Adrenal gland (tissue), 19 donors: ENCODE results near the gene MICA. TPM values are rescaled to one million over a fixed set of nuclear protein-coding genes. Genes with fewer than 3 reads are reported as not detected.

Experiments used
- DNase-seq, 7 donors: peaks; one replicate each; pipeline ENCODE4 v3.0.0-alpha.2; 2019 to 2020
- H3K27ac ChIP-seq, 5 donors: fragments of 200-600 bp; sonication (generic) in 4 of 5; 1 replicate in 3 of 5; 2 replicates in 2 of 5; pipeline versions ENCODE4 v1.5.1 to v1.8.0; 2016 to 2020; ENCODE audit warnings: mild to moderate bottlenecking in 1 of 5
- H3K27me3 ChIP-seq: fragments of 200-600 bp; 2 replicates; pipeline ENCODE4 v1.8.0; 2021
- H3K36me3 ChIP-seq, 2 donors: fragments of 200-600 bp; replicated peaks in 1 of 2; 1 replicate in 1 of 2; 2 replicates in 1 of 2; pipeline versions ENCODE4 v1.5.1 to v1.8.0; 2018 to 2022
- H3K4me1 ChIP-seq, 2 donors: fragments of 200-600 bp; replicated peaks in 1 of 2; 1 replicate in 1 of 2; 2 replicates in 1 of 2; pipeline versions ENCODE4 v1.5.1 to v1.8.0; 2018 to 2021
- H3K4me3 ChIP-seq, 4 donors: fragments of 200-600 bp; sonication (generic) in 3 of 4; one replicate each; pipeline ENCODE4 v1.5.1; 2016 to 2018
- H3K9me3 ChIP-seq, 3 donors: fragments of 200-600 bp; sonication (generic) in 1 of 3; replicated peaks in 1 of 3; 1 replicate in 2 of 3; 2 replicates in 1 of 3; pipeline versions ENCODE4 v1.5.1 to v1.8.0; 2016 to 2021
- POLR2A ChIP-seq, 2 donors: fragments of 450-650 bp; IDR thresholded peaks; one replicate each; pipeline ENCODE4 v1.6.1; 2017; ENCODE audit warnings: antibody characterized with exemption in 2 of 2, mild to moderate bottlenecking in 2 of 2, moderate library complexity in 1 of 2
- WGBS, 4 donors: extraction: QIAGEN DNeasy Blood & Tissue Kit in 2 of 4; methylation state at CpG; one replicate each; pipeline versions ENCODE4 v1.1.5 to v1.1.7; 2013 to 2017; 5-methylcytosine and 5-hydroxymethylcytosine counted together
- intact Hi-C, 2 donors: fragments of 100-400 bp; cut with DNase I; formaldehyde crosslinking; loops; one replicate each; pipeline versions ENCODE4 v1.14.1 to v1.15.0; 2022 to 2023
- long read RNA-seq, 10 donors: library from polyadenylated mRNA in 3 of 10; unstranded in 2 of 10; stranded (forward) in 1 of 10; transcript quantifications; one replicate each; pipeline ENCODE4 v2.0.0 and lab custom pipeline, GENCODE V29; 2021 to 2026
- polyA plus RNA-seq, 3 donors: library from polyadenylated mRNA; stranded (reverse); fragments of 200-250 nt in 2 of 3; fragments of 350-450 nt in 1 of 3; fragmentation: Illumina TruSeq in 1 of 3; extraction: RNeasy Lipid Tissue Mini Kit (QIAGEN cat#74804) in 1 of 3; gene quantifications; one replicate each; pipeline ENCODE4 v1.2.3, GENCODE V29; 2013 to 2014
- total RNA-seq, 9 donors: library from RNA; depleted of rRNA in 4 of 9; stranded (reverse); fragments of >200 nt in 4 of 9; fragments of 120-200 nt in 1 of 9; fragmentation: NEBNext Ultra II Directional in 1 of 9; extraction: Animal tissue kit (Norgen Biotek cat#: 25700) in 1 of 9; gene quantifications; one replicate each; pipeline versions ENCODE4 v1.1.0 to v1.2.4, GENCODE V29; 2013 to 2023
- TF ChIP-seq, protein P1 (sequence below), 6 experiments: fragments of 450-650 bp in 4 of 6; fragments of 200-600 bp in 2 of 6; sonication (generic) in 1 of 6; IDR thresholded peaks; 1 replicate in 5 of 6; 2 replicates in 1 of 6; pipeline versions ENCODE4 v1.5.1 to v1.8.0; 2016 to 2021; ENCODE audit warnings: antibody characterized with exemption in 6 of 6, mild to moderate bottlenecking in 2 of 6, moderate library complexity in 1 of 6
- donor health status: healthy with polysubstance abuse.
- donor health status: Bipolar disorder and iron deficiency.
- donor health status: DM: yes; HTN: yes; CAD: no.
- donor health status: DM: no; HTN: no; CAD: no.
- donor health status: DM: no; HTN: no; CAD: no.
- donor health status: DM: yes; HTN: yes; CAD: no.

MICA gene
- total RNA-seq (10 to 100 TPM; 12.2 to 58.7 (median 29.1) TPM), polyA plus RNA-seq (10 to 100 TPM; 36.0 to 66.0 (median 45.6) TPM)
- long read RNA-seq, donor 1, transcript MICA-209 (6 exons, 1,386 nt), result major isoform, 15 of 22 reads
- long read RNA-seq, donor 1, partial matches to known transcripts, result 7 of 22 reads
- long read RNA-seq, donor 1, other reads (novel, unspliced or antisense), result 0 of 22 reads
- long read RNA-seq, donor 2, transcript MICA-209 (6 exons, 1,386 nt), result major isoform, 10 of 20 reads
- long read RNA-seq, donor 2, partial matches to known transcripts, result 10 of 20 reads
- long read RNA-seq, donor 2, other reads (novel, unspliced or antisense), result 0 of 20 reads
- long read RNA-seq, donor 3, transcript MICA-209 (6 exons, 1,386 nt), result major isoform, 16 of 28 reads
- long read RNA-seq, donor 3, partial matches to known transcripts, result 12 of 28 reads
- long read RNA-seq, donor 3, other reads (novel, unspliced or antisense), result 0 of 28 reads
- long read RNA-seq, donor 4, transcript MICA-209 (6 exons, 1,386 nt), result major isoform, 5 of 12 reads
- long read RNA-seq, donor 4, partial matches to known transcripts, result 2 of 12 reads
- long read RNA-seq, donor 4, other reads (novel, unspliced or antisense), result 5 of 12 reads
- long read RNA-seq, donor 5, transcript MICA-209 (6 exons, 1,386 nt), result major isoform, 18 of 25 reads
- long read RNA-seq, donor 5, partial matches to known transcripts, result 1 of 25 reads
- long read RNA-seq, donor 5, other reads (novel, unspliced or antisense), result 5 of 25 reads
- long read RNA-seq, donor 6, partial matches to known transcripts, result 3 of 7 reads
- long read RNA-seq, donor 6, other reads (novel, unspliced or antisense), result 1 of 7 reads
- long read RNA-seq, donor 7, transcript MICA-209 (6 exons, 1,386 nt), result major isoform, 5 of 5 reads
- long read RNA-seq, donor 7, partial matches to known transcripts, result 0 of 5 reads
- long read RNA-seq, donor 7, other reads (novel, unspliced or antisense), result 0 of 5 reads
- long read RNA-seq, donor 8, transcript MICA-209 (6 exons, 1,386 nt), result major isoform, 9 of 9 reads
- long read RNA-seq, donor 8, partial matches to known transcripts, result 0 of 9 reads
- long read RNA-seq, donor 8, other reads (novel, unspliced or antisense), result 0 of 9 reads
- long read RNA-seq, donor 9, transcript MICA-209 (6 exons, 1,386 nt), result major isoform, 23 of 40 reads
- long read RNA-seq, donor 9, partial matches to known transcripts, result 15 of 40 reads
- long read RNA-seq, donor 9, other reads (novel, unspliced or antisense), result 0 of 40 reads
- long read RNA-seq, donor 10, result 0 reads

DNA sequence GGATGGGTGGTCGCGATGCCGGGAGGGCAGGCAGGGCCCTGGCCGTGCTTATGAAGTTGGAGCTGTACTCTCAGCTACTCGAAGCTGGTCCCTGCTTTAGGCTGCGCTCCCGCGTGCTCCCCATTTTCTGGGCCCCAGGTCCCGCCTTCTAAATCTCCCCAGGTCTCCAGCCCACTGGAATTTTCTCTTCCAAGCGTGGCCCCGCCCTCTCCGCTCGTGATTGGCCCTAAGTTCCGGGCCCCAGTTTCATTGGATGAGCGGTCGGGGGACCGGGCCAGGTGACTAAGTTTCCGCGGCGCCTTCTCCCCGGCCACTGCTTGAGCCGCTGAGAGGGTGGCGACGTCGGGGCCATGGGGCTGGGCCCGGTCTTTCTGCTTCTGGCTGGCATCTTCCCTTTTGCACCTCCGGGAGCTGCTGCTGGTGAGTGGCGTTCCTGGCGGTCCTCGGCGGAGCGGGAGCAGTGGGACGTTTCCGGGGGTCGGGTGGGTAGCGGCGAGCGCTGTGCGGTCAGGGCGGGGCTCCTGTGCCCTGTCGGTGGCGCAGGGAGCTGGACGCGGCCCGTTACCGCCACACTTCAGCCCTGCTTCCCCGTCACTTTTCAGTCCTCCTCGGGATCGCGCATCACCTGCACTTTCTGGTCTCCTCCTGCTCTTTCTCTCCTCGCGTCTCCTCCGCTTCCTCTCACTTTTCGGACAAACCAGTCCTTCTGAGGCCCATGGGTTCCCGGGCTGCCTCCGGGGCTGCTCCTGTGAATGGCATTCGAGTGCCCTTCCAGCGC, at the start of gene MICA:
MICA (plus strand) TSS at position 313 of the 778 bp plus-strand sequence; CDS start at position 351, 38 bp downstream.
- TF ChIP-seq, protein P1, sequence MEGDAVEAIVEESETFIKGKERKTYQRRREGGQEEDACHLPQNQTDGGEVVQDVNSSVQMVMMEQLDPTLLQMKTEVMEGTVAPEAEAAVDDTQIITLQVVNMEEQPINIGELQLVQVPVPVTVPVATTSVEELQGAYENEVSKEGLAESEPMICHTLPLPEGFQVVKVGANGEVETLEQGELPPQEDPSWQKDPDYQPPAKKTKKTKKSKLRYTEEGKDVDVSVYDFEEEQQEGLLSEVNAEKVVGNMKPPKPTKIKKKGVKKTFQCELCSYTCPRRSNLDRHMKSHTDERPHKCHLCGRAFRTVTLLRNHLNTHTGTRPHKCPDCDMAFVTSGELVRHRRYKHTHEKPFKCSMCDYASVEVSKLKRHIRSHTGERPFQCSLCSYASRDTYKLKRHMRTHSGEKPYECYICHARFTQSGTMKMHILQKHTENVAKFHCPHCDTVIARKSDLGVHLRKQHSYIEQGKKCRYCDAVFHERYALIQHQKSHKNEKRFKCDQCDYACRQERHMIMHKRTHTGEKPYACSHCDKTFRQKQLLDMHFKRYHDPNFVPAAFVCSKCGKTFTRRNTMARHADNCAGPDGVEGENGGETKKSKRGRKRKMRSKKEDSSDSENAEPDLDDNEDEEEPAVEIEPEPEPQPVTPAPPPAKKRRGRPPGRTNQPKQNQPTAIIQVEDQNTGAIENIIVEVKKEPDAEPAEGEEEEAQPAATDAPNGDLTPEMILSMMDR (IDR thresholded peaks at IDR 0.05), result peak in 4 of 6 experiments; percentile 15 to 39 (median 19)
- TF ChIP-seq POLR2A (IDR thresholded peaks at IDR 0.05), result peak; percentile 57 to 96
- Histone ChIP-seq H3K9me3 (no peaks in the 10 kb centered on the region), H3K4me3 (peak within 1 kb of the TSS in 3 of 4 donors; percentile 26 to 82 (median 68)), H3K27ac (peak within 1 kb of the TSS; percentile 66 to 98 (median 89)), H3K36me3 (no peaks in the 10 kb centered on the region), H3K4me1 (peaks cover 33 to 57% of the 10 kb centered on the region in 2 donors), H3K27me3 (no peaks in the 10 kb centered on the region)
- DNase-seq, result peak; percentile 90 to 96 (median 95)
- 0 to 1% (median 1%) methylated on average over 30 to 58 of the region's 58 CpGs for WGBS, 4 donors
- intact Hi-C loops, result no loop called here

DNA sequence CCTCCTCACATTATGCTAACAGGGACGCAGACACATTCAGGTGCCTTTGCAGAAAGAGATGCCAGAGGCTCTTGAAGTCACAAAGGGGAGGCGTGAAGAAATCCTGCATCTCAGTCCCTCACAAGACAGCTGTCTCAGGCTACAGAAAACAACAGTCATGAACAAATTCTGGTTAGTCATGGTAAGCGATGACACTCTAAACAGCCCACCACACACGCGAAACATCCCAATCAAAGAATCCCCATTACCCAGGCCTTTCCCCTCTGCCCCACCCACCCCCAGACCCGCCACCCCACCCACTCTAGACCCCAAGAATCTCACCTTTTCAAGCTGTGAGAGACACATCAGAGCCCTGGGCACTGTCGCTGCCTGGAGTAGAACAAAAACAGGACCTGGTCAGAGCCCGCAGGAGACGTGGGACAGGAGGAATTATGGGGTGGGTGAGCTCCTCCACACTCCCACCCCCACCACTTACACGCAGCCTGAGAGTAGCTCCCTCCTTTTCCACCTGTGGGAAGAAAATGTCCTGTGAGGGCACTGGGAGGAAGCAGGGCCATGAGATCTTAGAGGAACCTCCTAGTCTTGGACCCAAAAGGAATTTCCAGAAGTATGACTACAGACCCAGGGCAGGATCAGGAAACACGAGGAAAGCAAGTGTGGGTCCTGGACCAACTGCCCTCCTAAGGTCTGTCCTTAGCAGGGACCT, 49.1 kb upstream of the MICA start:
- Histone ChIP-seq H3K4me3 (peak overlapping the region in 1 of 4 donors; percentile 52), H3K9me3 (no peaks in the 10 kb centered on the region), H3K4me1 (peaks cover 0 to 5% of the 10 kb centered on the region in 2 donors), H3K36me3 (peaks cover 0 to 20% of the 10 kb centered on the region in 2 donors), H3K27me3 (no peaks in the 10 kb centered on the region), H3K27ac (no peak overlapping the region)
- intact Hi-C loops, result loop anchor here in 1 of 2 donors (5.0 kb wide), 1 partner anchor 87 kb away; no protein-coding TSS in a partner anchor
- DNase-seq, result no peak
- WGBS, 4 donors, result 55 to 75% (median 69%) methylated on average over 9 to 11 of the region's 11 CpGs
- TF ChIP-seq, protein P1 (IDR thresholded peaks at IDR 0.05), result no peak
- TF ChIP-seq POLR2A (IDR thresholded peaks at IDR 0.05), result no peak

DNA sequence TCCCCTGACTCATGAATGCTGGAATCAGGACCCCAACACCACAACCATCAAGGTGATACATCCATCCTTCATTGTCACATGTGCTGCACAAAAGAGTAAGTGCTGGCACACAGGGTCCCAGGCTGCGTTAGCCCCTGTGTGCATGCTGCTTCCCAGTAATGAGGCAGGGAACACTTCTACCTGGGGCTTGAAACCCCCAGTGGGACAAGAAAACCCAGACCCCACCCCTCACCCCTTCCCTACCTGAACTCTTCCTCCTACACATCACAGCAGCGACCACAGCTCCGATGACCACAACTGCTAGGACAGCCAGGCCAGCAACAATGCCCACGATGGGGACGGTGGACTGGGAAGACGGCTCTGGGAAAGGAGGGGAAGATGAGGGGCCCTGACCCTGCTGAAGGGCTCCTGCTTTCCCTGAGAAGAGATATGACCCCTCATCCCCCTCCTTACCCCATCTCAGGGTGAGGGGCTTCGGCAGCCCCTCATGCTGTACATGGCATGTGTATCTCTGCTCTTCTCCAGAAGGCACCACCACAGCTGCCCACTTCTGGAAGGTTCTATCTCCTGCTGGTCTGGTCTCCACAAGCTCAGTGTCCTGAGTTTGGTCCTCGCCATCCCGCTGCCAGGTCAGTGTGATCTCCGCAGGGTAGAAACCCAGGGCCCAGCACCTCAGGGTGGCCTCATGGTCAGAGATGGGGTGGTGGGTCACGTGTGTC, 48.4 kb upstream of the MICA start:
- Histone ChIP-seq H3K9me3 (no peaks in the 10 kb centered on the region), H3K27me3 (no peaks in the 10 kb centered on the region), H3K4me1 (peaks cover 0 to 5% of the 10 kb centered on the region in 2 donors), H3K36me3 (peaks cover 0 to 20% of the 10 kb centered on the region in 2 donors), H3K4me3 (peak overlapping the region in 1 of 4 donors; percentile 52), H3K27ac (no peak overlapping the region)
- TF ChIP-seq POLR2A (IDR thresholded peaks at IDR 0.05), result no peak
- TF ChIP-seq, protein P1 (IDR thresholded peaks at IDR 0.05), result no peak
- 67 to 84% (median 69%) methylated on average over 7 to 11 of the region's 11 CpGs for WGBS, 4 donors
- intact Hi-C loops, result loop anchor here in 1 of 2 donors (5.0 kb wide), 1 partner anchor 88 kb away; no protein-coding TSS in a partner anchor
- DNase-seq, result no peak
